GM21423 (cell line): Measurements from ENCODE around the gene PRDX3.
"Not testable (repeated sequence)": the region's sequence is repeated elsewhere in the genome, so short reads cannot be mapped to it uniquely, and the experiment has no call there.

Experiments
- ATAC-seq: cut with Tn5 transposase; IDR thresholded peaks from one replicate; pipeline ENCODE4 v1.9.1; 2021; ENCODE audit warnings: mild to moderate bottlenecking, moderate library complexity; ENCODE audit not compliant: unreplicated experiment

Gene PRDX3

GRCh38 chr10:119206603-119207365 lies 28.2 kb upstream of the PRDX3 start:
- ATAC-seq: peak; percentile 48

DNA sequence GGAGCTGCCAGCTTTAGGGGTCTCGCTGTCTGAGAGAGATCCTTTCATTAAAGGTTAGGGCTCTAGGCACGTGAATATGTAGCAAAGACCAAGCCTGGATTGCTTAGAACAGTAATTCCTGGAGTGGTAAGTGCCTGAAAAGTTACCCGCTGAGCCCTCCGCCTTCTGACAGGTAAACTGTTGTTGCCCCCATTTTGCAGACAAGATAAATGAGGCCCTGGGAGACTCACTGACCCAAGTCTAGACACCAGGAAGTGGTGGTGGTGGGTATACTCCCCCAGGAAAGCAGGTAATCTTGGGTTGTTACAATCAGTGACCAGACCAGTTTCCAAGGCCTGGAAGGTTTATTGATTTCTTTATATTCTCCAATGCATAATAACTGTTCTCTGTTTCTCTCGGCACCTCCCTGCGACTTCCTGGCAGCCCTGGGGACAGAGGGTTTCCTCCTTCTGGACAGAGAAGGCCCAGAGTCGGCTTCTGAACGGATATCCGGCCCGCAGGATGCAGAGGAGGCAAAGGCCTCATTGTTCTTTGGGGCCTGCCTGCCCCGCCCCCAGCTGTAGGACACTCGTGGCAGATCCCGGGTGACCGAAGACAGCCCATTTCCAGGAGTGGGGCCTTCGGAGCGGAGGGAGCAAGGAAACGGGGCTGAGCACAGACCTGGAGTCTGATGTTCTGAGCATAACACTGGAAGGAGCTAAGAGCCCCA lies 27.4 kb upstream of the PRDX3 start:
- peak; percentile 22 for ATAC-seq

DNA sequence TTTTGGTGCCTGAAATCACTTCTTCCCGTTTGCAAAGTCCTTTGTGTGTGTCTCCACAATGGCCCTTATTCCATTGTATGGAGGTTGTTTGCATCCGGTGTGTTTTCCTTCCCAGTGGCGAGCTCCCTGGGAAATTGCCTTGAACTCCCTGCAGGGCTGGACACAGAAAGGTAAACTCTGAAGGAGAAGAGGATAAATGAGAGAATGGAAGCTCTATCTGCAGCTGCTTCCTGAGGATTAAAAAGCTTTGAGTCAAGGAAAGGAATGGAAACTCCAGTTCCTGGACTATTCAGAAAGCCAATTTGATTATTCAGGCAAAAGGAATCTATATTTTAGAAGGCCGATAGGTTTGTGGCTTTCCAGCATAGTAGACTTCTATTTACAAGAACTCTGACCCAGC lies 24.4 kb upstream of the PRDX3 start:
- ATAC-seq: no peak

DNA sequence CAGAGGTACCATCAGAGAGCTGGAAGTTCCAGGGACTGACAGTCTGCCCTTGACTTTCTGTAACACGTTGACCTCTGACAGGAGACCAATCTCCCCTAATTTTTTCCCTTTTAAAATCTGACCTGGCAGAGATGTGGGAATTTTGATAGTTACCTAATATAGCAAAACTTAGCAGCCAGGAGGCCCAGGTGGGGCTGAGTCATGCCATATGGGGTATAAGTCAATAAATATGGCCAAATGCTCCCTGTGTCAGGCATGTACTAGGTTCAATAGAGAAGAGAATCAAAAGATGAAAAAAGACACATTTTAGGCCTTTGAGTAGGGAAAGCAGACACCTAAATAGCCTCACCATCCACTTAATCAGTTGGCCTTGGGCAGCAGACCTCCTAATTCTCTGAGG lies 22.6 kb upstream of the PRDX3 start:
- no peak for ATAC-seq

- ATAC-seq: peak; percentile 71
Observed at GRCh38 chr10:119199231-119199992, 20.8 kb upstream of the PRDX3 start.

- no peak for ATAC-seq
Observed at GRCh38 chr10:119198438-119198837, 19.8 kb upstream of the PRDX3 start.

GRCh38 chr10:119197921-119198320 lies 19.3 kb upstream of the PRDX3 start:
- ATAC-seq: no peak

- no peak for ATAC-seq
Observed at GRCh38 chr10:119191881-119192280, 13.3 kb upstream of the PRDX3 start.

DNA sequence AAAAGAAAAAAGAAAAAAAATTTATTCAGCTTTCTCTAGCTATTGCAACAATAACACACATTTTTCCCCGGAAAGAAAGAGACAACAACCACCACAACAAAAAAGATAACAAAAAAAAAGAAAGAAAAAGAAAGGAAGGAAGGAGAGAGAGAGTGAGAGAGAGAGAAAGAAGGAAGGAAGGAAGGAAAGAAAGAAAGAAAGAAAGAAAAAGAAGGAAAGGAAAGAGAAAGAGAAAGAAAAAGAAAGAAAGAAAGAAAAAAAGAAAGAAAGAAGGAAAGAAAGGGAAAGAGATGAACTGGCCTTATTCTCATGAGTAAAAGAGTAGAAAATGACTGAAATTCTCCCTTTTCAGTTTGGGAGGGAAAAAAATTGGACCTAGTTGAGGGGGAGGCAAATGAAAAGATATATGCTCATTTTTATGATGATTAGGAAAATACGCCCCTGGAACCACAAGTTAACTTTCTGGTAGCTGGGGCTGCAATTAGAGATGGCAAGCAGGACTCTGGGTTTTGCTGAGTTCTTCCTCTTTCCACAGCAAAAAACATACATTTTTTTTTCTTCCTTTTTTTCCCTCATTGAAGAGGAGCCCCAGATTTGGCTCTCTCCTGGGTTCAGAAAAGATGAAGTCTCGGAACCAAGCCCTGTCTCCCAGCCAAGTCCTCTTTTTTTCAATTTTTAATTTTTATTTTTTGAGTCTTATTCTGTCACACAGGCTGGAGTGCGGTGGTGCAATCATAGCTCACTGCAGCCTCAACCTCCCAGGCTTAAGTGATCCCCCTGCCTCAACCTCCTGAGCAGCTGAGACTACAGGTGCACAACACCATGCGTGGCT lies 12.6 kb upstream of the PRDX3 start:
- ATAC-seq: no peak

DNA sequence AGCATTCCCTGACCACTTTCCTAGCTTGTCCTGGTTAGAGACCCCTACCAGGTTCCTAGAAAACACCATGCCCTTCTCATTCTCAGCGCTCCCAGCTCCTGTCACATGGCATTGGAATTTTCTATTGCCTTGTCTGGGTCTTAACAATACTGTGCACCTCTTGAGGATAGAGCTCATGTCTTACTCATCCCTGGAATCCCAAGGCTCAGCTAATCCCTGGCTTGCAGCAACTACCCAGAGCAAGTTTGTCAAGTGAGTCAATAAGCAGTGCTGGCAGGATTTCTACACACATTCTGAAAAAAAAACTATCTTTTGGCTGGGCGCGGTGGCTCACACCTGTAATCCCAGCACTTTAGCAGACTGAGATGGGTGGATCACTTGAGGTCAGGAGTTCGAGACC lies 11.7 kb upstream of the PRDX3 start:
- ATAC-seq: no peak

DNA sequence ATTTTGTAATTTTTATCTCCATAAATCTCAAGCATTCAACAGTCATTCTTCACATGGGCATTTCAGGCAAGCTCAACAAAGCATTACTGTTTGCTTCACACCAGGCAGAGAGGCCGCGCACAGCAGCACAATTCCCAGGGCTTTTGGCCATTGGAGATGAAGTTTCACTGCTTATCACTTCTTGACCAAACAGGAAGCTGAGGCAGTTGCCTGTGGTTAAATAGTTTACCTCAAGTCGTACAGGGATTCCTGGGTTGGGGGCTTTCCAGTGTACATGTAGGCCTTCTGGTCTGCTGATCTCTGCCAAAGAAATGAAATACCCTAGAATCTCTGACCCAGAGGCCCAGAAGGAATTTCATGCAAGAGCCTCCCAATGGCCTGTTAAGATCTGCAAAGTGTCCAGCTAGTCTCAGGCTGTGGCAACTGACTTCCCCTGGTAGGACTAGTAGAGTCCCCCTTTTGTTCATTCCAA lies 11.2 kb upstream of the PRDX3 start:
- ATAC-seq: no peak

- no peak for ATAC-seq
Observed at GRCh38 chr10:119183664-119184412, 5.2 kb upstream of the PRDX3 start.

GRCh38 chr10:119180850-119181400 lies 2.3 kb upstream of the PRDX3 start:
- ATAC-seq: not testable (repeated sequence)

DNA sequence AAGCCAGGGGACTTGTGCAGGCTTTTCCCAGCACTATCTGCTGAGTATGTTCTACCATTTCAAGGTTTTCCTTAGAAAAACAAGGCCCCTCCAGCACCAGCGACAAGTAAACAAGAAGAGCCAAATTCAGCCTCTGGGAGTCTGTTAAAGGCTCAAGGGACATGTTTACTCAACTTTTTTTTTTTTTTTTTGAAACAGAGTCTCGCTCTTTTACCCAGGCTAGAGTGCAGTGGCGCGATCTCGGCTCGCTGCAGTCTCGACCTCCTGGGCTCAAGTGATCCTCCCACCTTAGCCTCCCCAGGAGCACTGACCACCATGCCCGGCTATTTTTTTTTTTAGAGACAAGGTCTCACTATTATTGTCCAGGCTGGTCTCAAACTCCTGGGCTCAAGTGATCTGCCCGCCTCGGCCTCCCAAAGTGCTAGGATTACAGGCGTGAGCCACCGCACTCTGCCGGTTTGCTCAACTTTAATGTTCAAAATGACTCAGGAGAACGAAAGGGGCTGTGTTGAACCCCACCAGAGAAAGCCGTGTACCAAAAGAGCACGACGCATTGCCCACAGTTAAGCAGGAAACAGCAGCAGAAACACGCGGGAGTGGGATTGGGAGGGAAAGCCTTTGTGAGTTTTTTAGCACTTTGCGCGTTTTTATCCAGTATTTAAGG lies 772 bp downstream of the PRDX3 start:
- peak; percentile 8 for ATAC-seq

DNA sequence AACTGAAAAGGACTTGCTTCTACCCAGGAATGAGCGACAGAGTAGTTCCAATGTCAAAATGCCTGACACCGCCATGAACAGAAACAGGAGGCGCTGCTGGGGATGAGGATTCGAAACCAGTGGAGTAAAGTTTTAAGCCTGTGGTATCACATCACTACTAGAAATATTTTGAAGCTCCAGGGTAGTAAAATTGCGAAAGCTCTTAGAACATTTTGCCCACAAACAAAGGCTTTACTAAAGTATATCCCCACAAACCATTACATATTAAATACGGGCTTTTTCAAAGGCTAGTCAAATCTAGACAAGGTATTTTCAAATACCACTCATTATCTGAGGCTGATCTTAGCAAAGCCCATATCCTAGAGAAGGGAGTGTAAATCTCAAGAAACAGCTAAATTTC lies 2.4 kb downstream of the PRDX3 start:
- ATAC-seq: no peak

GRCh38 chr10:119174109-119174508 lies 4.5 kb downstream of the PRDX3 start:
- no peak for ATAC-seq

GRCh38 chr10:119167041-119167440 lies 11.6 kb downstream of the PRDX3 start:
- no peak for ATAC-seq

- no peak for ATAC-seq
Observed at GRCh38 chr10:119166564-119166963, 12.0 kb downstream of the PRDX3 start.

DNA sequence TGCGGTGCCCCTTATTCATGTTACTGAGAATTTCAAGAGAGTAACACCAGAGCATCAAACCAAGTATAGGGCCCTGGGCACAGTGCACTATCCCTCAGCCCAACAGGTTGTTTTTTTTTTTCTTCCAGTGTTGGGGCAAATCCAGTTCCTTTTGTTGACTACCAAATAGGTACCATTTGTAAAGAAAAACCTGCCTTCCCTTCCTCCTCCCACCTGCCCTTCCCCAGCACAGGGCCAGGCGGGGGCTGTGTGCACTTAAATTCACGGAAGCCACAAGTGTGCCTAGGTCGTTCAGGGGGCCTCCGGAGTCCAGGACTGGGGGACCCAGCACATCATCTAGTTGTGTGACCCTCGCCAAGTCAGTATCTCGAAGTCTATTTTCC lies 12.5 kb downstream of the PRDX3 start:
- no peak for ATAC-seq
